B cell (primary cell): ENCODE measurements around the gene CLDN2. TPM values are rescaled to one million over a fixed set of nuclear protein-coding genes. Genes with fewer than 3 reads are reported as not detected.
"Not testable (repeated sequence)": the region's sequence is repeated elsewhere in the genome, so short reads cannot be mapped to it uniquely, and the experiment has no call there.

Experiments used
- ATAC-seq: fragments of 200-7000 bp; cut with Tn5 transposase; one replicate; pipeline ENCODE4 v1.10.0; 2021; ENCODE audit warnings: low read depth, mild to moderate bottlenecking, moderate number of reproducible peaks, moderate library complexity
- CTCF ChIA-PET: fragments of 350-600 bp; sonication (Branson Sonifier 250); formaldehyde crosslinking; loops from one replicate; lab custom pipeline; 2021; ENCODE audit warnings: antibody characterized with exemption, inconsistent platforms; lab: Charles Lee
- POLR2A ChIA-PET: fragments of 350-600 bp; sonication (Branson Sonifier 250); formaldehyde crosslinking; loops from one replicate; lab custom pipeline; 2021; ENCODE audit warnings: antibody characterized with exemption; lab: Charles Lee
- DNase-seq: peaks from one replicate; pipeline ENCODE4 v3.0.0; 2013
- H2AFZ ChIP-seq: 2 replicates; pipeline ENCODE4 v1.6.1; 2012; ENCODE audit warnings: mild to moderate bottlenecking, low read depth, low read length; ENCODE audit not compliant: insufficient read depth, poor library complexity, severe bottlenecking
- H3K27ac ChIP-seq, 2 donors: 1 replicate in 1 of 2; 2 replicates in 1 of 2; pipeline ENCODE4 v1.5.1; 2012 to 2013; ENCODE audit warnings: low read length in 2 of 2, mild to moderate bottlenecking in 2 of 2, moderate library complexity in 1 of 2
- H3K27me3 ChIP-seq, 4 experiments: fragments of 200-600 bp in 1 of 4; sonication (generic) in 1 of 4; replicated peaks in 1 of 4; 1 replicate in 2 of 4; 2 replicates in 2 of 4; pipeline versions ENCODE4 v1.6.1 to v1.7.0; 2013 to 2016; ENCODE audit warnings: low read length in 3 of 4, mild to moderate bottlenecking in 2 of 4, mixed read lengths in 1 of 4, moderate library complexity in 1 of 4; ENCODE audit not compliant: insufficient read depth in 4 of 4, control insufficient read depth in 3 of 4; ENCODE audit errors: control extremely low read depth in 1 of 4
- H3K36me3 ChIP-seq, 2 experiments: replicated peaks in 1 of 2; 1 replicate in 1 of 2; 2 replicates in 1 of 2; pipeline versions ENCODE4 v1.6.1 to v1.7.1; 2013; ENCODE audit warnings: low read length in 1 of 2; ENCODE audit not compliant: insufficient read depth in 2 of 2, control insufficient read depth in 1 of 2; ENCODE audit errors: control extremely low read depth in 1 of 2, extremely low read depth in 1 of 2
- H3K4me1 ChIP-seq, 2 donors: fragments of 200-600 bp in 1 of 2; sonication (generic) in 1 of 2; 1 replicate in 1 of 2; 2 replicates in 1 of 2; pipeline versions ENCODE4 v1.5.1 to v1.6.1; 2013 to 2017; ENCODE audit warnings: low read length in 2 of 2; ENCODE audit not compliant: control insufficient read depth in 2 of 2, insufficient read depth in 2 of 2
- H3K4me2 ChIP-seq: replicated peaks from 2 replicates; pipeline ENCODE3; 2012; ENCODE audit warnings: mild to moderate bottlenecking, low read depth, low read length; ENCODE audit not compliant: poor library complexity, severe bottlenecking
- H3K4me3 ChIP-seq, 5 experiments: fragments of 200-600 bp in 1 of 5; sonication (generic) in 1 of 5; 1 replicate in 3 of 5; 2 replicates in 2 of 5; pipeline versions ENCODE4 v1.5.1 to v1.7.0; 2011 to 2016; ENCODE audit warnings: low read length in 4 of 5, mild to moderate bottlenecking in 4 of 5, low read depth in 2 of 5, control low read depth in 1 of 5, moderate library complexity in 1 of 5; ENCODE audit not compliant: insufficient read depth in 1 of 5; ENCODE audit errors: control extremely low read depth in 1 of 5, extremely low read depth in 1 of 5
- H3K79me2 ChIP-seq: fragments of 200-600 bp; sonication (generic); one replicate; pipeline ENCODE4 v1.6.0; 2016; ENCODE audit warnings: low read length; ENCODE audit not compliant: control insufficient read depth, insufficient read depth
- H3K9ac ChIP-seq: fragments of 200-600 bp; sonication (generic); 2 replicates; pipeline ENCODE4 v1.6.1; 2017; ENCODE audit warnings: mild to moderate bottlenecking, low read length, moderate library complexity
- H3K9me3 ChIP-seq, 3 donors: one replicate each; pipeline versions ENCODE4 v1.6.1 to v1.7.1; 2013; ENCODE audit warnings: low read length in 2 of 3; ENCODE audit not compliant: control insufficient read depth in 2 of 3, insufficient read depth in 1 of 3; ENCODE audit errors: control extremely low read depth in 1 of 3
- H4K20me1 ChIP-seq: 2 replicates; pipeline ENCODE4 v1.6.0; 2012; ENCODE audit warnings: mild to moderate bottlenecking, low read length; ENCODE audit not compliant: insufficient read depth, control insufficient read depth, poor library complexity, severe bottlenecking
- H3K27ac Mint-ChIP-seq: one replicate; pipeline ENCODE4 v1.8.0; 2021; ENCODE audit warnings: mixed read lengths
- H3K27me3 Mint-ChIP-seq: one replicate; pipeline ENCODE4 v1.8.0; 2021; ENCODE audit warnings: mixed read lengths
- H3K4me1 Mint-ChIP-seq: one replicate; pipeline ENCODE4 v1.8.0; 2021; ENCODE audit warnings: mixed read lengths
- H3K4me3 Mint-ChIP-seq: one replicate; pipeline ENCODE4 v1.8.0; 2021; ENCODE audit warnings: mixed read lengths
- H3K9me3 Mint-ChIP-seq: one replicate; pipeline ENCODE4 v1.8.0; 2022; ENCODE audit warnings: mixed read lengths; ENCODE audit not compliant: insufficient read depth
- CTCF ChIP-seq: fragments of 200-600 bp; IDR thresholded peaks from one replicate; pipeline ENCODE4 v1.8.0; 2022; ENCODE audit warnings: antibody characterized with exemption, mild to moderate bottlenecking
- EZH2 ChIP-seq: IDR thresholded peaks from 2 replicates; pipeline ENCODE4 v1.6.1; 2012; ENCODE audit warnings: borderline replicate concordance, low read depth, mild to moderate bottlenecking, moderate library complexity, low read length; ENCODE audit not compliant: insufficient read depth, poor library complexity, severe bottlenecking
- WGBS: methylation state at CpG from one replicate; pipeline ENCODE4 v1.1.5; 2013; ENCODE audit warnings: missing lambda C conversion rate; ENCODE audit not compliant: insufficient coverage; 5-methylcytosine and 5-hydroxymethylcytosine counted together
- intact Hi-C: fragments of 100-400 bp; cut with micrococcal nuclease; formaldehyde crosslinking; loops from one replicate; pipeline ENCODE4 v1.10.0; 2022
- polyA minus RNA-seq: library from RNA; depleted of rRNA, polyadenylated mRNA; stranded (reverse); fragments of >200 nt; gene quantifications from 2 replicates; pipeline ENCODE4 v1.2.3, GENCODE V29; 2012
- polyA plus RNA-seq: library from polyadenylated mRNA; depleted of rRNA; stranded (reverse); fragments of >200 nt; gene quantifications from 2 replicates; pipeline ENCODE4 v1.2.3, GENCODE V29; 2012
- total RNA-seq, 2 donors: library from RNA; stranded (reverse); fragments of 120-200 nt in 1 of 2; gene quantifications; 1 replicate in 1 of 2; 2 replicates in 1 of 2; pipeline versions ENCODE4 v1.2.3 to v1.2.4, GENCODE V29; 2013 to 2022

The CLDN2 gene
- not detected in 2 replicates for total RNA-seq
- total RNA-seq (2013) = not detected
- polyA plus RNA-seq = not detected in 2 replicates
- not detected in 2 replicates for polyA minus RNA-seq

- Mint-ChIP-seq H3K27me3 (peaks cover 24% of the 10 kb centered on the region), H3K27ac (no peak within 1 kb of the TSS), H3K4me1 (no peaks in the 10 kb centered on the region), H3K9me3 (no peaks in the 10 kb centered on the region), H3K4me3 (no peak within 1 kb of the TSS)
- Histone ChIP-seq H3K36me3 (no peaks in the 10 kb centered on the region), H4K20me1 (no peaks in the 10 kb centered on the region), H3K4me2 (no peak within 1 kb of the TSS), H3K79me2 (no peaks in the 10 kb centered on the region), H2AFZ (no peak within 1 kb of the TSS), H3K9me3 (no peaks in the 10 kb centered on the region), H3K27ac (no peak within 1 kb of the TSS), H3K27me3 (no peaks in the 10 kb centered on the region), H3K4me1 (no peaks in the 10 kb centered on the region), H3K4me3 (no peak within 1 kb of the TSS), H3K9ac (no peak within 1 kb of the TSS)
- ChIA-PET POLR2A (no interaction called here), CTCF (no interaction called here)
- intact Hi-C loops = no loop called here
- ATAC-seq (no peak), DNase-seq (no peak)
- WGBS = no CpG with 5 or more reads among the region's 2 CpGs
- TF ChIP-seq CTCF (no peak), EZH2 (no peak)
These were observed at the start of gene CLDN2 for GRCh38 chrX:106919932-106920452. Gene CLDN2, plus strand, starts transcription at chrX:106920402. Its CDS starts 7,827 bp downstream, at chrX:106928229.

GRCh38 chrX:106872796-106873195, 47.4 kb upstream of the CLDN2 start:
- H3K9ac ChIP-seq, H3K27me3 ChIP-seq, H4K20me1 ChIP-seq, H3K27me3 Mint-ChIP-seq, H3K4me1 Mint-ChIP-seq, H3K27ac Mint-ChIP-seq, H3K79me2 ChIP-seq, H3K4me1 ChIP-seq, H3K4me3 Mint-ChIP-seq, ATAC-seq, H2AFZ ChIP-seq, H3K4me2 ChIP-seq, H3K27ac ChIP-seq, DNase-seq, H3K9me3 ChIP-seq, H3K36me3 ChIP-seq, H3K9me3 Mint-ChIP-seq, H3K4me3 ChIP-seq, POLR2A ChIA-PET: not testable (repeated sequence)
- CTCF ChIA-PET = interaction anchor here (2.8 kb wide), 1 partner anchor 1021 kb away, joined by 16 read pairs; no protein-coding TSS in a partner anchor
- intact Hi-C loops = loop anchor here (5.0 kb wide), 1 partner anchor 1020 kb away; no protein-coding TSS in a partner anchor
- WGBS = no CpG with 5 or more reads among the region's 2 CpGs
